Mononuclear cell (primary cell): ENCODE results near the gene CUL3. TPM values are rescaled to one million over a fixed set of nuclear protein-coding genes. Genes with fewer than 3 reads are reported as not detected.

Experiments used
- H3K27me3 ChIP-seq: 2 replicates; pipeline ENCODE4 v1.6.0; 2011; ENCODE audit warnings: low read length, control low read depth; ENCODE audit not compliant: insufficient read depth
- H3K4me1 ChIP-seq: 2 replicates; pipeline ENCODE4 v1.5.1; 2011; ENCODE audit warnings: mild to moderate bottlenecking, low read length, control low read depth; ENCODE audit not compliant: insufficient read depth
- H3K4me3 ChIP-seq: 2 replicates; pipeline ENCODE4 v1.5.1; 2011; ENCODE audit warnings: mild to moderate bottlenecking, low read length, moderate library complexity
- H3K9me3 ChIP-seq: 2 replicates; pipeline ENCODE4 v1.5.1; 2011; ENCODE audit warnings: low read depth, mild to moderate bottlenecking, control low read depth, low read length
- total RNA-seq: library from RNA; depleted of rRNA; stranded (reverse); fragments of >200 nt; gene quantifications from one replicate; pipeline ENCODE4 v1.2.3, GENCODE V29; 2012

The CUL3 gene
- total RNA-seq, 1 donor: 108 TPM

DNA sequence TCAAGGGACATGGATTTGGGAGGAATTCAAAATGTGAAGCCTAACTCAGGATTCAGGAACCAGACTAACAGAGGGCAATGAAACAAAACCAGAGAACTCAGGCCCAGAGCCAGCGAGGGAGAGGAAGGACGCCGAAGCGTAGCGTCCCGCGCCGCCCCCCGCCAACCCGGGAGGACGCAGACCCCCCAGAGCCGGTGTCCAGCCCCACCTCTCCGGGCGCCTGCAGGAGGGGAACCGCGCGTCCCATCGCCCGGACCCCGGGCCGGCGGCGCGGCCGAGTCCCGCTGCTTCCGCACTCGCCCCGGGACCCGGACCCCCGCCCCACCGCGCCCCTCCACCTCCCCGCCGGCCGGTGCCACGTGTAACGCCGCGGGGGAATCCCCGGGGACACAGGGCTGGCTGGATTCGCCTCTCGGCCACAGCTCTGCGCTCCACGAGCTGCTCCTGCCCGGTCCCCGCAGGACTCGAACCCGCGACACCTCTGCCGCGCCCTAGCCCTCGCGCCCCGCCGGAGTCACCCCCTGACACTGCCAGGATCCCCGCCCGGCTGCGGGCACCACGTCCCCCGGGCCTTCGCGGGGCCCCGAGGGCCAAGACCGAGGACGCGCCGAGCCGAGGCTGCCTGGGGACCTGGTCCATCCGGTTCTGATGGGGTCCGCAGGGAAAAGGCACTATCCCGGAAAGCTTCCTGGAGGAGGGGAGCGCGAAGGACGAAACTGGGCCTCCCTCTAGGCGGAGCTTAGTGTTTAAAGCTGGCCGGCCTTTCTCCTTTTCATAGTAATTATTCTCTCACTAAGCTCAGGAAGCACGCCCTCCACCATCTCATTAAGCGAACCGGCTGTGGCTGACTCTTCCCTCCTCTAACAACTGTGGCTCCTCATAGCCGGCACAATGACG lies 142.8 kb downstream of the CUL3 start:
- H3K4me1 ChIP-seq: peaks cover 7% of the 10 kb centered on the region
- no peaks in the 10 kb centered on the region for H3K9me3 ChIP-seq
- H3K4me3 ChIP-seq: peak overlapping the region; percentile 27
- H3K27me3 ChIP-seq: peaks cover 6% of the 10 kb centered on the region

GRCh38 chr2:224440988-224441387 lies 144.2 kb downstream of the CUL3 start:
- Histone ChIP-seq H3K4me3 (no peak overlapping the region), H3K27me3 (peaks cover 6% of the 10 kb centered on the region), H3K9me3 (no peaks in the 10 kb centered on the region), H3K4me1 (peaks cover 7% of the 10 kb centered on the region)

DNA sequence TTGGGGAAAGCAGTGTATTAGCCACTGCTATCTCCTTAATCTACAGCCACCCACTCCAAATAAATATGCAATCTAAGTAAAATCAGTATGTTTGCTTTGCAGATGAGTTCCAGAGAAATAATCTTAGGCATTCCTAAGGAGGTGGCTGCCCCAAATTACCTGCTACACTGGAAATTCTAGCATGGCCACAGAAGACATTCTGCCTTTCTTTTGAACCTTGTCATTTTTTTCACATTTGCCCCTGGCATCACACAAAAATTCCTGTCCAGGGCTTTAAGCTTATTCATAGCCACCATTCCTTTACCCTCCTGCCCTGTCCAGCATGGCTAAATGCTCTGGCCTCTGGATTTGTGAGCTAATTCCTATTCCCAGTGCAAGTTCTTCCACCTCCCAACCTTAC lies 146.4 kb downstream of the CUL3 start:
- H3K27me3 ChIP-seq: peaks cover 6% of the 10 kb centered on the region
- H3K9me3 ChIP-seq: no peaks in the 10 kb centered on the region
- H3K4me1 ChIP-seq: peaks cover 7% of the 10 kb centered on the region
- no peak overlapping the region for H3K4me3 ChIP-seq

- H3K9me3 ChIP-seq: no peaks in the 10 kb centered on the region
- H3K4me1 ChIP-seq: no peaks in the 10 kb centered on the region
- peaks cover 4% of the 10 kb centered on the region for H3K27me3 ChIP-seq
- no peak overlapping the region for H3K4me3 ChIP-seq
Measured at GRCh38 chr2:224436634-224437033, 148.5 kb downstream of the CUL3 start.

GRCh38 chr2:224434618-224435017 lies 150.5 kb downstream of the CUL3 start:
- Histone ChIP-seq H3K27me3 (no peaks in the 10 kb centered on the region), H3K9me3 (no peaks in the 10 kb centered on the region), H3K4me3 (no peak overlapping the region), H3K4me1 (no peaks in the 10 kb centered on the region)

GRCh38 chr2:224433442-224433841 lies 151.7 kb downstream of the CUL3 start:
- Histone ChIP-seq H3K27me3 (no peaks in the 10 kb centered on the region), H3K4me1 (no peaks in the 10 kb centered on the region)

GRCh38 chr2:224432003-224432579 lies 153.1 kb downstream of the CUL3 start:
- no peak overlapping the region for H3K4me3 ChIP-seq
- peaks cover under 1% of the 10 kb centered on the region for H3K4me1 ChIP-seq
- H3K27me3 ChIP-seq: no peaks in the 10 kb centered on the region
- no peaks in the 10 kb centered on the region for H3K9me3 ChIP-seq

More at GRCh38 chr2:224433442-224433841, 151.7 kb downstream of the CUL3 start:
- Histone ChIP-seq H3K4me3 (no peak overlapping the region), H3K9me3 (no peaks in the 10 kb centered on the region)

DNA sequence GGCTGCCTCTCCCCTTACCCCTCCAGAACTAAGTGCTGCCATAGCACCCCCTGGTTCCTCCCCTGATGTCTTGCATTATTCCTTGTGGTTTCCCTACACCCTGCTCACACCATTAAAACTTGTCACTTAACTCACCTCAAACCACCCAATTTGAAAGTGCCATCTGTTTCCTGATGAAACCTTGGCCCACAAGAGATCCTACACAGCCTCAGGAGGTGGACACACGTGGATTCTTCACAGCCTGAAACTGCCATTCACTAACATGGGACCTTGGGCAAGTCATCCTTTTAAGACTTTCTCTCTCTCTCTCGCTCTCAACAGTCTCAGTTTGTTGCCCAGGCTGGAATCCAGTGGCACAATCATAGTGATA lies 155.7 kb downstream of the CUL3 start:
- H3K27me3 ChIP-seq: no peaks in the 10 kb centered on the region

DNA sequence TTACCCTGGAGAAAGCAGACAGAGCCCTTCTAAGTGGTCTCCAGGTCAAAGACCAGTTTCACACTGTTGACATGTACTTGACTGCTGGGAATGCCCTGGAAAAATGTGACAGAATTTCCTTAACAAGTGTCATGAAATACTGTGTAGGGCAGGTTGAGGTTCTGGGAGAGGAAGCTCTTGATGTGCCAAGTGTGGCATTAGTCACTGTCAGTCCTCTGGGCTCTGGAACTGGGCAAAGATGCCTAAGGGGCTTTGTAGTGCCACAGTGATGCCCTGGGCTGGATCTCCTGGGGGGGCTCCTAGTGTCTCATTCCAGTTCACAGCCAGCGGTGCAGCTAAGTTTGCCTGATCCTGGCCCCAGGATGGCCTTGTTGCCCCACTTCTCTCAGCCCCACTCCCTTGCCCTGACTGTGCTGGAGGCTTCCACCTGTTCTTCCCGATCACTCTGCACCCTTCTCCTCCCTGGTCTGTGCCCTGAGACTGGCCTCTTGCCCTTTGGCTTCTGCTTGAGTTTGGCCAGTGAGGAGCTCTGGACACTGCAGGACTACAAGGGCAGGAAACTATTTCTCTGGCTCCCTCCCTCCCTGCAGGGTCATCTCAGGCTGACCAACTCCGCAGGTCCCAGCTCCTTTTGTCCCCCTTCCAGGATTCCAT lies 156.2 kb downstream of the CUL3 start:
- H3K9me3 ChIP-seq: no peaks in the 10 kb centered on the region
- no peaks in the 10 kb centered on the region for H3K27me3 ChIP-seq
- no peak overlapping the region for H3K4me3 ChIP-seq
- peaks cover 4% of the 10 kb centered on the region for H3K4me1 ChIP-seq

More for the DNA sequence above, 155.7 kb downstream of the CUL3 start:
- Histone ChIP-seq H3K4me3 (no peak overlapping the region), H3K4me1 (peaks cover 4% of the 10 kb centered on the region), H3K9me3 (no peaks in the 10 kb centered on the region)

DNA sequence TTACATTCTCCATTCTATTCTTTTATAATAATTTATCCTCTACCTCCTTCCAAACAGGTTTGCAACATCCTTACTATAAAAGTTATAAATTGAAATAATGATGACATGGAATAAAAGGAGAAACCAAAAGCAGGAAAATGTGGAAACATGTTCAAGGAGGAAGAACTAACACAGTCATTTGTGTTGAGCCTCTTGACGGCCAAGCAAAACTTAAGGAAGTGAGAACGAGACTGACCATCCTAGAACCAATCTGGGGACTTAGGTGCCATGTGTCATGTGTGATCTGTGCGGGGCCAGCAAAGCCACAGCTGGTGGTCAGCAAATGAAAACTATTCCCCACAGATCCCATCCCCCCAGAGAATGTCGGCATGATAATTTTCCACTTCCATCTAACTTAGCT lies 157.7 kb downstream of the CUL3 start:
- no peaks in the 10 kb centered on the region for H3K9me3 ChIP-seq
- H3K27me3 ChIP-seq: no peaks in the 10 kb centered on the region
- peaks cover 4% of the 10 kb centered on the region for H3K4me1 ChIP-seq
- H3K4me3 ChIP-seq: no peak overlapping the region

DNA sequence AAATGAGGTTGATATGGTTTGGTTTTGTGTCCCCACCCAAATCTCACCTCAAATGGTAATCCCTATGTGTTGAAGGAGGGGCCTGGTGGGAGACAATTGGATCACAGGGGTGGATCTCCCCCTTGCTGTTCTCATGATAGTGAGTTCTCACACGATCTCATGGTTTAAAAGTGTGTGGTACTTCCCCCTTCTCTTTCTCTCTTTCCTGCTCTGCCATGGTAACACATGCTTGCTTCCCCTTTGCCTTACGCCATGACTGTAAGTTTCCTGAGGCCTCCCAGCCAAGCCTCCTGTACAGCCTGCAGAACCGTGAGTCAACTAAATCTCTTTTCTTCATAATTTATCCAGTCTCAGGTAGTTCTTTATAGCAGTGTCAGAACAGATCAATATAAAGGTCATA lies 158.5 kb downstream of the CUL3 start:
- Histone ChIP-seq H3K9me3 (no peaks in the 10 kb centered on the region), H3K4me1 (peaks cover 4% of the 10 kb centered on the region), H3K4me3 (no peak overlapping the region), H3K27me3 (no peaks in the 10 kb centered on the region)

DNA sequence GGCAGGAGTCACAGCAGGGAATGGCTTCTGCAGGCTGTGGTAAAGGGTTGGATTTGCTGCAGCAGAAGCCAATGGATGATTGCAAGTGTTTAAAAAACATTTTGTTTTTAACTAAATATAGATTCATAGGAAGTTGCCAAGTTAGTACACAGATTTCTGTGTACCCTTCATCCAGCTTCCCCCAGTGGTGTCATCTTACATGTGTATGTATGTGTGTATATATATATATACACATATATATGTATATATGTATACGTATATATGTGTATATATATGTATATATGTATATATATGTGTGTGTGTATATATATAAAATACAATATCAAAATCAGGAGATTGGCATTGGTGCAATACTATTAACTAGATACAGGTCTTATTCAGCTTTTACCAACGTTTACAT lies 164.1 kb downstream of the CUL3 start:
- Histone ChIP-seq H3K4me3 (no peak overlapping the region), H3K4me1 (no peaks in the 10 kb centered on the region), H3K9me3 (no peaks in the 10 kb centered on the region), H3K27me3 (no peaks in the 10 kb centered on the region)

Other genes with a start within 250 kb of the CUL3 start
- 1.6 TPM for gene FAM124B, start 183.3 kb downstream of the CUL3 start, total RNA-seq
- gene CCDC195, start 131.0 kb upstream of the CUL3 start, total RNA-seq: not detected